Panc1 (cell line): ENCODE results near the gene DRAXIN. TPM values are rescaled to one million over a fixed set of nuclear protein-coding genes. Genes with fewer than 3 reads are reported as not detected.

Experiments
- ATAC-seq: fragments of 200-7000 bp; cut with Tn5 transposase; 2 replicates; pipeline ENCODE4 v1.9.1; 2020; ENCODE audit warnings: mild to moderate bottlenecking, moderate library complexity
- BruUV-seq: library from RNA; stranded (reverse); fragments of 400-500 nt; replicated peaks from 2 replicates; lab custom pipeline; 2021; lab: Mats Ljungman, UMichigan
- CTCF ChIA-PET: fragments of 300-600 bp; sonication (Branson Sonifier 250); formaldehyde crosslinking; loops from one replicate; lab custom pipeline; 2022; ENCODE audit warnings: antibody characterized with exemption; lab: Charles Lee
- POLR2A ChIA-PET: fragments of 300-600 bp; sonication (Branson Sonifier 250); formaldehyde crosslinking; loops from one replicate; lab custom pipeline; 2022; ENCODE audit warnings: antibody characterized with exemption; lab: Charles Lee
- DNase-seq: peaks from one replicate; pipeline ENCODE4 v3.0.0-alpha.2; 2010; ENCODE audit warnings: low read depth, low spot score
- H3K27ac ChIP-seq: 2 replicates; pipeline ENCODE4 v1.5.1; 2011; ENCODE audit warnings: mild to moderate bottlenecking, low read length, inconsistent platforms
- H3K27me3 ChIP-seq: fragments of 200-500 bp; sonication (Bioruptor generic); 2 replicates; pipeline ENCODE4 v1.6.0; 2014; ENCODE audit warnings: low read length, inconsistent platforms; ENCODE audit not compliant: control insufficient read depth, insufficient read depth
- H3K36me3 ChIP-seq: fragments of 200-500 bp; sonication (Bioruptor generic); 2 replicates; pipeline ENCODE4 v1.5.1; 2014; ENCODE audit warnings: inconsistent platforms, mild to moderate bottlenecking, low read length, moderate library complexity; ENCODE audit not compliant: control insufficient read depth, insufficient read depth
- H3K4me1 ChIP-seq: 2 replicates; pipeline ENCODE4 v1.5.1; 2011; ENCODE audit warnings: inconsistent platforms, mild to moderate bottlenecking, low read length, moderate library complexity; ENCODE audit not compliant: control insufficient read depth, insufficient read depth
- H3K4me3 ChIP-seq, 2 experiments: 2 replicates each; pipeline ENCODE4 v1.5.1; 2011 to 2012; ENCODE audit warnings: low read depth in 2 of 2, low read length in 2 of 2, mild to moderate bottlenecking in 2 of 2, inconsistent platforms in 1 of 2, moderate library complexity in 1 of 2
- H3K9me3 ChIP-seq: fragments of 200-500 bp; sonication (Bioruptor generic); 2 replicates; pipeline ENCODE4 v1.5.1; 2014; ENCODE audit warnings: low read depth, mild to moderate bottlenecking, inconsistent platforms, low read length, moderate library complexity; ENCODE audit not compliant: control insufficient read depth, insufficient read depth
- POLR2AphosphoS5 ChIP-seq: IDR thresholded peaks from 2 replicates; pipeline ENCODE4 v1.6.1; 2012; ENCODE audit warnings: mild to moderate bottlenecking, low read depth, low read length, moderate library complexity
- SIN3A ChIP-seq: IDR thresholded peaks from 2 replicates; pipeline ENCODE4 v1.6.1; 2012; ENCODE audit warnings: low read depth, mild to moderate bottlenecking, low read length, moderate library complexity, borderline replicate concordance; ENCODE audit not compliant: insufficient read depth
- TCF7L2 ChIP-seq: IDR thresholded peaks from 2 replicates; pipeline ENCODE4 v1.6.1; 2011; ENCODE audit warnings: mild to moderate bottlenecking, low read depth, low read length, inconsistent platforms
- in situ Hi-C: cut with HindIII; loops from 2 replicates; pipeline ENCODE4 v1.10.0; 2016; ENCODE audit warnings: low sequenced_read_pairs, low pct_unique_long_range_greater_than_20kb
- intact Hi-C: fragments of 100-400 bp; cut with micrococcal nuclease; formaldehyde crosslinking; loops from one replicate; pipeline ENCODE4 v1.10.0; 2022; ENCODE audit not compliant: unreplicated experiment
- total RNA-seq: library from RNA; stranded (reverse); gene quantifications from one replicate; pipeline ENCODE4 v1.2.1, GENCODE V29; 2021; ENCODE audit not compliant: unreplicated experiment
- TF ChIP-seq, protein P1 (sequence below): fragments of 450-650 bp; IDR thresholded peaks from 2 replicates; pipeline ENCODE4 v1.5.1; 2017; ENCODE audit warnings: mild to moderate bottlenecking
- TF ChIP-seq, protein P2 (sequence below), 2 experiments: IDR thresholded peaks; 2 replicates each; pipeline ENCODE4 v1.6.1; 2011 to 2012; ENCODE audit warnings: low read depth in 2 of 2, control low read depth in 1 of 2, low read length in 1 of 2, mild to moderate bottlenecking in 1 of 2, moderate library complexity in 1 of 2; ENCODE audit not compliant: insufficient read depth in 1 of 2

The DRAXIN gene
- total RNA-seq, 1 experiment from 2014 or later, result 0.13 TPM

DNA sequence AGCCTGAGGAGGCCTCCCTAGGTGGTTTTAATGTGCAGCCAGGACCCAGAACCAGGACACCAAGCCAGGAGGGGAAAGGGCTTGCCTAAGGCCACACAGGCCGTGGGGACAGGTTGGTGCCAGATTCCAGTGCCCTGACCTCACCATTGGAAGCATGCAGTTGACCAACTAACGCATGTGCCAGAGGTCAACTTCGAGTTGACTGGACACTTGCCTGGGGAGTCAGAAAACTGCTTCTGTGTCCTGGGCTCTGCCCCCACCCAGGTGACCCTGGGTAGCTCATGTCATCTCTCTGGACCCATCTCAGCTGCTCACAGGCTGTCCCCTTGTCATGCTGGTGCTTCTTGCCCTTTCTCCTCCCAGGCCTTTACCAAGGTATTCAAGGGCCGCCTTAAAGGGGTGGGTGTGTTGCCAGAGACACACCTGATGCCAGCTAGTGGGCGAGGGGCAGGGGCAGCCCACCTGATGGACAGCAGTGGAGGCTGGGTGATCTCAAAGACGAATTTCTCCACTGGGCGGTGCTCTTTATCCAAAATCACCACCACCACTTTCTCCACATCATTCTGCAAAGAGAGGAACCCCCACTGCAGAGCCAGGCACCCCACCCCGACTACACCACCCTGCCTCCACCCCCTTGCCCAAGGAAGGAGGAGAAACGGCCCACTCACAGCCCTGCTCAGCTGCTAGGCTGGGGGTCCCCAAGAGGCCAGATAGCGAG is 15.0 kb upstream of the DRAXIN start:
- in situ Hi-C loops, result no loop called here
- H3K36me3 ChIP-seq, result peaks cover 2% of the 10 kb centered on the region; the same call in 1 of the 2 replicates
- H3K4me1 ChIP-seq, result peaks cover 2% of the 10 kb centered on the region
- ChIA-PET CTCF (interaction anchor here (0.7 kb wide), 1 partner anchor 12 kb away, joined by 3 read pairs; no protein-coding TSS in a partner anchor), POLR2A (interaction anchor here (0.6 kb wide), 1 partner anchor 67 kb away, joined by 3 read pairs; no protein-coding TSS in a partner anchor)
- no TSS peak for BruUV-seq
- TF ChIP-seq, protein P1, sequence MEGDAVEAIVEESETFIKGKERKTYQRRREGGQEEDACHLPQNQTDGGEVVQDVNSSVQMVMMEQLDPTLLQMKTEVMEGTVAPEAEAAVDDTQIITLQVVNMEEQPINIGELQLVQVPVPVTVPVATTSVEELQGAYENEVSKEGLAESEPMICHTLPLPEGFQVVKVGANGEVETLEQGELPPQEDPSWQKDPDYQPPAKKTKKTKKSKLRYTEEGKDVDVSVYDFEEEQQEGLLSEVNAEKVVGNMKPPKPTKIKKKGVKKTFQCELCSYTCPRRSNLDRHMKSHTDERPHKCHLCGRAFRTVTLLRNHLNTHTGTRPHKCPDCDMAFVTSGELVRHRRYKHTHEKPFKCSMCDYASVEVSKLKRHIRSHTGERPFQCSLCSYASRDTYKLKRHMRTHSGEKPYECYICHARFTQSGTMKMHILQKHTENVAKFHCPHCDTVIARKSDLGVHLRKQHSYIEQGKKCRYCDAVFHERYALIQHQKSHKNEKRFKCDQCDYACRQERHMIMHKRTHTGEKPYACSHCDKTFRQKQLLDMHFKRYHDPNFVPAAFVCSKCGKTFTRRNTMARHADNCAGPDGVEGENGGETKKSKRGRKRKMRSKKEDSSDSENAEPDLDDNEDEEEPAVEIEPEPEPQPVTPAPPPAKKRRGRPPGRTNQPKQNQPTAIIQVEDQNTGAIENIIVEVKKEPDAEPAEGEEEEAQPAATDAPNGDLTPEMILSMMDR, result no peak
- no peak for TF ChIP-seq POLR2AphosphoS5
- TF ChIP-seq, protein P2, sequence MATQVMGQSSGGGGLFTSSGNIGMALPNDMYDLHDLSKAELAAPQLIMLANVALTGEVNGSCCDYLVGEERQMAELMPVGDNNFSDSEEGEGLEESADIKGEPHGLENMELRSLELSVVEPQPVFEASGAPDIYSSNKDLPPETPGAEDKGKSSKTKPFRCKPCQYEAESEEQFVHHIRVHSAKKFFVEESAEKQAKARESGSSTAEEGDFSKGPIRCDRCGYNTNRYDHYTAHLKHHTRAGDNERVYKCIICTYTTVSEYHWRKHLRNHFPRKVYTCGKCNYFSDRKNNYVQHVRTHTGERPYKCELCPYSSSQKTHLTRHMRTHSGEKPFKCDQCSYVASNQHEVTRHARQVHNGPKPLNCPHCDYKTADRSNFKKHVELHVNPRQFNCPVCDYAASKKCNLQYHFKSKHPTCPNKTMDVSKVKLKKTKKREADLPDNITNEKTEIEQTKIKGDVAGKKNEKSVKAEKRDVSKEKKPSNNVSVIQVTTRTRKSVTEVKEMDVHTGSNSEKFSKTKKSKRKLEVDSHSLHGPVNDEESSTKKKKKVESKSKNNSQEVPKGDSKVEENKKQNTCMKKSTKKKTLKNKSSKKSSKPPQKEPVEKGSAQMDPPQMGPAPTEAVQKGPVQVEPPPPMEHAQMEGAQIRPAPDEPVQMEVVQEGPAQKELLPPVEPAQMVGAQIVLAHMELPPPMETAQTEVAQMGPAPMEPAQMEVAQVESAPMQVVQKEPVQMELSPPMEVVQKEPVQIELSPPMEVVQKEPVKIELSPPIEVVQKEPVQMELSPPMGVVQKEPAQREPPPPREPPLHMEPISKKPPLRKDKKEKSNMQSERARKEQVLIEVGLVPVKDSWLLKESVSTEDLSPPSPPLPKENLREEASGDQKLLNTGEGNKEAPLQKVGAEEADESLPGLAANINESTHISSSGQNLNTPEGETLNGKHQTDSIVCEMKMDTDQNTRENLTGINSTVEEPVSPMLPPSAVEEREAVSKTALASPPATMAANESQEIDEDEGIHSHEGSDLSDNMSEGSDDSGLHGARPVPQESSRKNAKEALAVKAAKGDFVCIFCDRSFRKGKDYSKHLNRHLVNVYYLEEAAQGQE (IDR thresholded peaks at IDR 0.05; ENCODE audit: insufficient read depth in 1 of 2, low read depth in 2 of 2, low read length in 1 of 2), result no peak
- no peak for TF ChIP-seq SIN3A
- TF ChIP-seq TCF7L2, result no peak
- ATAC-seq (no peak), DNase-seq (no peak)
- no peak overlapping the region for H3K27ac ChIP-seq
- no peaks in the 10 kb centered on the region for H3K27me3 ChIP-seq
- intact Hi-C loops, result loop anchor here (5.0 kb wide), 1 partner anchor 41 kb away; no protein-coding TSS in a partner anchor
- H3K9me3 ChIP-seq, result no peaks in the 10 kb centered on the region
- no peak overlapping the region for H3K4me3 ChIP-seq

DNA sequence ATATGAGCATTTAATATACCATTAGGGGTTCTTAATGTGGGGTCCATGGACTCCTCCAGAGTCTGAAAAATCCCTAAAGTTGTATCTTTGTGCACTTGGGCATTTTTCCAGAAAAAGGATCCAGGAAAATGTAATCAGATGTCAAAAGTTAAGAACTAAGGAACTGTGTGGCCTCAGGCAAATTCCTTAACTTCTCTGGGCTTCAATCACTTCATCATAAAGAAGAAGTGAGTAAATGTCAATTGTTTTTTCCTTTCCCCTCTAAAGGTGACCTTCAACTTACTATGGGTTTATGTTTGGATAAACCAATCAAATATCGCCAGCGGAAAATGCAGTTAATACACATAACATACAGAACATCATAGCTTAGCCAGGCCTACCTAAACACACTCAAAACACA is 13.1 kb upstream of the DRAXIN start:
- TF ChIP-seq, protein P1, result no peak
- TF ChIP-seq SIN3A, result no peak
- TF ChIP-seq, protein P2 (IDR thresholded peaks at IDR 0.05; ENCODE audit: insufficient read depth in 1 of 2, low read depth in 2 of 2, low read length in 1 of 2), result no peak
- no peak for TF ChIP-seq POLR2AphosphoS5
- no peak for TF ChIP-seq TCF7L2
- Histone ChIP-seq H3K4me3 (no peak overlapping the region), H3K4me1 (peaks cover 7% of the 10 kb centered on the region), H3K27ac (no peak overlapping the region), H3K36me3 (0 out of 2 replicates have a peak, but pooled peaks cover 2% of the 10 kb centered on the region), H3K9me3 (no peaks in the 10 kb centered on the region), H3K27me3 (no peaks in the 10 kb centered on the region)
- intact Hi-C loops (loop anchor here (5.0 kb wide), 1 partner anchor 39 kb away; no protein-coding TSS in a partner anchor), in situ Hi-C loops (no loop called here)
- DNase-seq (no peak), ATAC-seq (no peak)
- ChIA-PET POLR2A (no interaction called here), CTCF (no interaction called here)
- BruUV-seq, result TSS peak; percentile 77
